ENCODE results near the gene BOLA2B. TPM values are rescaled to one million over a fixed set of nuclear protein-coding genes. Genes with fewer than 3 reads are reported as not detected.

BOLA2B gene
- total RNA-seq, 1 donor from 2014 or later: 376 TPM

DNA sequence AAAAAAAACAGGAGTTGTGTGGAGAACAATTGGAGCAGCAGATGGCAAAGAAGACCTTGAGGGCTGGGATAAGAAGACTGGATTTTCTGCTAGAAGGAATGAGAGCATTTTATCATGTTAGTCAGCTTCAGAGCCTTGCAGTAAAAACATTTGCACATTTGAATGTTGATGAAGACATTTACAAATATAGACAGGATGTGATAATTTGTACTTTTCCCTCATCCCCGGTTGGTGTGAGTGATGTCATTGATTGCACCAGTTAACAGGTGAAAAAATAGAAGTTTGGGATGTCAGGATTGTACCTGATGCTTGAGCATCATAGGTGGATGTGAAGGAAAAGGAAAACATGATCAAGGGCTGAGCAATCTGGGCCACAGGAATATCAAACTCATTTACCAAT is 47.8 kb downstream of the BOLA2B start:
- DNase-seq (ENCODE audit: extremely low read depth, low read depth, low spot score): no peak

DNA sequence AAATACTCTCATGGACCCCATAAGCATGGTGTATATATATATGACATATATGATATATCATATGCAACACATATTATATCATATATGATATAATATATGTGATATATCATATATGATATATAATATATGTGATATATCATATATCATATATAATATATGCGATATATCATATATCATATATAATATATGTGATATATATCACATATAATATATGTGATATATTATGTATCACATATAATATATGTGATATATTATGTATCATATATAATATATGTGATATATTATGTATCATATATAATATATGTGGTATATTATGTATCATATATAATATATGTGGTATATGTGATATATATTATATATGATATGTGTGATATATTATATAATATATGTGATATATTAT is 48.5 kb downstream of the BOLA2B start:
- no peak for DNase-seq (ENCODE audit: extremely low read depth, low read depth, low spot score)

DNA sequence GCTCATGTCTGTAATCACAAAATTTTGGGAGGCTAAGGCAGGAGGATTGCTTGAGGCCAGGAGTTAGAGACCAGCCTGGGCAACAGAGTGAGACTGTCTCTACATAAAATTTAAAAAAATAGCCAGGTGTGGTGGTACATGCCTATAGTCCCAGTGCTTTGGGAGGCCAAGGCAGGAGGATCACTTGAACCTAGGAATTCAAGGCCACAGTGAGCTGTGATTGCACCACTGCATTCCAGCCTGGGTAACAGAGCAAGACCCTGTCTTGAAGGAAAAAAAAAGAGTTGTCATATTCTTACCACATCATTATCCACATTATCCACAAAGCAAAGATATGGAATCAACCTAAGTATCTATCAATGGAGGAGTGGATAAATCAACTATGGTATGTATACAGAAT is 49.4 kb downstream of the BOLA2B start:
- DNase-seq (ENCODE audit: extremely low read depth, low read depth, low spot score): no peak

DNA sequence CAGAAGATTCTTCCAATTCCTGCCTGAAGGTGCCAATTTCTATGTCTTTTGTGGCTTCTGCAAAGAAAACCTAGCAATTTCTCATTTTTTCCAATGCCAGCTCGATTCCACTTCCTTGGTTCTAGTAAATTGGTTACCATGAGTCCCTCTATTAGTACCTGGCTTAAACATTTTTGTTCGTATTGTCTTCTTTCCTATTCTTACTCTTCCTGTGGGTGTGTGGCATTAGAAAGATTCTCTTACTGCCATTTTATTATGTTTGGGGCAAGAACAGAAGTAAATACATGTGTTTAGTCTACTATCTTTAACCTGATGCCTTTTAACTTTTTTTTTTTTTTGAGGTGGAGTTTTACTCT is 50.1 kb downstream of the BOLA2B start:
- no peak for DNase-seq (ENCODE audit: extremely low read depth, low read depth, low spot score)

Other genes with a start within 250 kb of the BOLA2B start
- gene TMEM219, start 231.6 kb downstream of the BOLA2B start, total RNA-seq: 151 and 167 TPM in 2 replicates
- 97.8 and 130 TPM in 2 replicates for gene TAOK2, start 219.8 kb downstream of the BOLA2B start, total RNA-seq
- gene HIRIP3, start 198.0 kb downstream of the BOLA2B start, total RNA-seq: 7.7 and 9.6 TPM in 2 replicates
- gene INO80E, start 197.4 kb downstream of the BOLA2B start, total RNA-seq: 55.1 and 77.5 TPM in 2 replicates
- gene DOC2A, start 182.6 kb downstream of the BOLA2B start, total RNA-seq: 0.06 and 0.10 TPM in 2 replicates
- gene C16orf92, start 170.5 kb downstream of the BOLA2B start, total RNA-seq: not detected in 2 replicates
- 0.82 TPM in 1 of 2 replicates, not detected in the other for gene TLCD3B, start 162.4 kb downstream of the BOLA2B start, total RNA-seq
- 1,069 and 1,121 TPM in 2 replicates for gene ALDOA, start 127.9 kb downstream of the BOLA2B start, total RNA-seq
- 117 and 121 TPM in 2 replicates for gene PPP4C, start 117.7 kb downstream of the BOLA2B start, total RNA-seq
- gene TBX6, start 101.7 kb downstream of the BOLA2B start, total RNA-seq: 0.41 and 0.58 TPM in 2 replicates
- gene YPEL3, start 97.5 kb downstream of the BOLA2B start, total RNA-seq: 26.1 and 52.7 TPM in 2 replicates
- 0.82 and 5.3 TPM in 2 replicates for gene GDPD3, start 80.1 kb downstream of the BOLA2B start, total RNA-seq
- gene MAPK3, start 70.4 kb downstream of the BOLA2B start, total RNA-seq: 84.0 and 84.8 TPM in 2 replicates
- 1.5 and 3.0 TPM in 2 replicates for gene CORO1A, start 10.1 kb downstream of the BOLA2B start, total RNA-seq
- gene SLX1A, start 209 bp upstream of the BOLA2B start, total RNA-seq: 62.4 and 113 TPM in 2 replicates
- 10.2 and 19.4 TPM in 2 replicates for gene SULT1A3, start 5.6 kb upstream of the BOLA2B start, total RNA-seq
- gene NPIPB13, start 54.8 kb upstream of the BOLA2B start, total RNA-seq: 0.47 and 1.5 TPM in 2 replicates
- gene CD2BP2, start 161.6 kb upstream of the BOLA2B start, total RNA-seq: 55.6 and 56.3 TPM in 2 replicates
- gene TBC1D10B, start 176.8 kb upstream of the BOLA2B start, total RNA-seq: 47.8 and 61.4 TPM in 2 replicates
- not detected in 2 replicates for gene MYL11, start 181.1 kb upstream of the BOLA2B start, total RNA-seq
- gene SEPTIN1, start 188.9 kb upstream of the BOLA2B start, total RNA-seq: 0.47 TPM in 1 of 2 replicates, not detected in the other
- 14.0 and 14.4 TPM in 2 replicates for gene ZNF48, start 201.8 kb upstream of the BOLA2B start, total RNA-seq
- 19.0 and 19.8 TPM in 2 replicates for gene ZNF771, start 213.9 kb upstream of the BOLA2B start, total RNA-seq
- gene DCTPP1, start 236.4 kb upstream of the BOLA2B start, total RNA-seq: 35.9 and 43.8 TPM in 2 replicates

Measured in glomerular endothelial cell (primary cell).